HepG2 (cell line): ENCODE measurements around the gene KRTAP10-2. TPM values are rescaled to one million over a fixed set of nuclear protein-coding genes. Genes with fewer than 3 reads are reported as not detected.
A peak's percentile ranks its signal among the peaks of the same experiment; 100 is the strongest.

Experiments
- BCLAF1 ChIP-seq: fragments of 450-650 bp; IDR thresholded peaks from 2 replicates; pipeline ENCODE4 v1.6.1; 2017; ENCODE audit warnings: mild to moderate bottlenecking
- CSRNP2 ChIP-seq: sonication (generic); formaldehyde crosslinking; conservative IDR thresholded peaks from 2 replicates; pipeline ENCODE4 v1.8.0; 2022; ENCODE audit warnings: low read depth, missing genetic modification reagents
- HDAC1 ChIP-seq: sonication (generic); formaldehyde crosslinking; IDR thresholded peaks from 2 replicates; pipeline ENCODE4 v1.5.1; 2020; ENCODE audit warnings: mild to moderate bottlenecking, missing genetic modification reagents
- HINFP ChIP-seq: sonication (generic); formaldehyde crosslinking; IDR thresholded peaks from 2 replicates; pipeline ENCODE4 v1.4.0; 2020; ENCODE audit warnings: low read depth, mild to moderate bottlenecking, missing genetic modification reagents
- TFDP1 ChIP-seq: IDR thresholded peaks from 2 replicates; pipeline ENCODE4 v1.6.1; 2016; ENCODE audit warnings: missing compliant biosample characterization, missing genetic modification reagents, borderline replicate concordance
- TRAFD1 ChIP-seq: sonication (generic); formaldehyde crosslinking; IDR thresholded peaks from 2 replicates; pipeline ENCODE4 v1.5.1; 2020; ENCODE audit warnings: missing genetic modification reagents, mild to moderate bottlenecking, borderline replicate concordance
- ZBTB7A ChIP-seq: sonication (generic); formaldehyde crosslinking; IDR thresholded peaks from 2 replicates; pipeline ENCODE4 v1.8.0; 2022; ENCODE audit warnings: mild to moderate bottlenecking, missing genetic modification reagents
- ZC3H13 ChIP-seq: sonication (generic); formaldehyde crosslinking; IDR thresholded peaks from 2 replicates; pipeline ENCODE4 v1.8.1; 2023; ENCODE audit warnings: mild to moderate bottlenecking, missing genetic modification reagents, moderate library complexity
- ZNF138 ChIP-seq: sonication (generic); formaldehyde crosslinking; IDR thresholded peaks from 2 replicates; pipeline ENCODE4 v1.5.0; 2020; ENCODE audit warnings: mild to moderate bottlenecking, low read depth, missing genetic modification reagents
- ZNF232 ChIP-seq: sonication (generic); formaldehyde crosslinking; IDR thresholded peaks from 2 replicates; pipeline ENCODE4 v1.4.0; 2020; ENCODE audit warnings: missing genetic modification reagents, borderline replicate concordance
- ZNF441 ChIP-seq: sonication (generic); formaldehyde crosslinking; IDR thresholded peaks from 2 replicates; pipeline ENCODE4 v1.7.0; 2021; ENCODE audit warnings: missing genetic modification reagents, borderline replicate concordance
- ZNF574 ChIP-seq: sonication (generic); formaldehyde crosslinking; IDR thresholded peaks from 2 replicates; pipeline ENCODE4 v1.4.0; 2020; ENCODE audit warnings: missing genetic modification reagents
- ZNF670 ChIP-seq: sonication (generic); formaldehyde crosslinking; IDR thresholded peaks from 2 replicates; pipeline ENCODE4 v1.8.0; 2022; ENCODE audit warnings: mild to moderate bottlenecking, missing genetic modification reagents, borderline replicate concordance
- polyA plus RNA-seq, 8 experiments: library from polyadenylated mRNA; depleted of rRNA in 3 of 8; stranded (reverse) in 7 of 8; unstranded in 1 of 8; fragments of >200 nt; fragmentation: Illumina TruSeq in 4 of 8; extraction: Trizol in 4 of 8; gene quantifications; 2 replicates each; pipeline versions ENCODE4 v1.2.1 to v1.2.3, GENCODE V29; 2011 to 2016; ENCODE audit warnings: low read depth in 4 of 8, missing spikeins in 1 of 8, mixed read lengths in 1 of 8; ENCODE audit not compliant: insufficient read depth in 1 of 8
- total RNA-seq, 5 experiments: library from RNA; depleted of rRNA; stranded (reverse); fragments of >200 nt; fragmentation: Illumina TruSeq; extraction: Trizol; gene quantifications; 2 replicates each; pipeline ENCODE4 v1.2.3, GENCODE V29; 2016; ENCODE audit warnings: low read depth in 1 of 5

Gene KRTAP10-2
- total and polyA plus RNA-seq, 2 of the 13 experiments (the other 11 are each of a cell fraction or from before 2014, with no cell fraction given) = not detected

GRCh38 chr21:44517175-44517899 is 34.0 kb downstream of the KRTAP10-2 start (continued):
- TF ChIP-seq ZNF574 (CRISPR knock-in tag) (0 out of 2 replicates have a peak, but pooled peaks have one; percentile 26), TFDP1 (no peak), ZNF441 (CRISPR knock-in tag) (no peak), ZBTB7A (CRISPR knock-in tag) (peak; percentile 39; the same call in 1 of the 2 replicates), ZC3H13 (CRISPR knock-in tag) (peak; percentile 98), CSRNP2 (CRISPR knock-in tag) (no peak), ZNF138 (CRISPR knock-in tag) (no peak), BCLAF1 (no peak), ZNF232 (CRISPR knock-in tag) (0 out of 2 replicates have a peak, but pooled peaks have one; percentile 53), TRAFD1 (no peak), ZNF670 (CRISPR knock-in tag) (no peak), HINFP (CRISPR knock-in tag) (0 out of 2 replicates have a peak, but pooled peaks have one; percentile 64), HDAC1 (CRISPR knock-in tag) (0 out of 2 replicates have a peak, but pooled peaks have one; percentile 19)
